K562 (cell line): Measurements from ENCODE around the gene SURF6. TPM values are rescaled to one million over a fixed set of nuclear protein-coding genes. Genes with fewer than 3 reads are reported as not detected.

ENCODE experiments used
- ATAC-seq: fragments of 200-7000 bp; cut with Tn5 transposase; 3 replicates; pipeline ENCODE4 v1.9.1; 2020; ENCODE audit warnings: moderate library complexity
- BruUV-seq: library from RNA; stranded (reverse); fragments of 400-500 nt; replicated peaks from 2 replicates; lab custom pipeline; 2021; lab: Mats Ljungman, UMichigan
- CTCF ChIA-PET: fragments of 300-600 bp; formaldehyde crosslinking; extraction: SDS; loops from one replicate; lab custom pipeline; 2021; ENCODE audit warnings: low intra/inter-chr PET ratio; lab: Yijun Ruan, JAX
- POLR2A ChIA-PET: fragments of 300-600, 350-650 bp; sonication (Branson Sonifier 250); formaldehyde crosslinking; extraction: SDS; loops from one replicate; lab custom pipeline; 2021; ENCODE audit warnings: antibody characterized with exemption, inconsistent platforms; lab: Yijun Ruan, JAX
- DNase-seq, 4 experiments: peaks; one replicate each; pipeline versions ENCODE4 v3.0.0 to v3.0.0-alpha.2; 2011 to 2018; ENCODE audit warnings: low spot score in 3 of 4, mixed read lengths in 3 of 4; ENCODE audit errors: extremely low read depth in 1 of 4
- FAIRE-seq: peaks from 2 replicates; lab custom pipeline; 2011; peaks lifted over from hg19 to GRCh38; lab: Jason Lieb, UNC
- H2AFZ ChIP-seq: 2 replicates; pipeline ENCODE4 v1.6.0; 2011; ENCODE audit warnings: low read depth, low read length, control low read depth, inconsistent platforms
- H3K27ac ChIP-seq: fragments of 200-600 bp; 3 replicates; pipeline ENCODE4 v1.8.0; 2011; ENCODE audit warnings: low read depth, mild to moderate bottlenecking, control low read depth, inconsistent platforms, low read length, moderate library complexity, mixed read lengths; ENCODE audit errors: extremely low read depth
- H3K27me3 ChIP-seq, 2 experiments: fragments of 300-600 bp in 1 of 2; 2 replicates in 1 of 2; 3 replicates in 1 of 2; pipeline versions ENCODE4 v1.6.0 to v1.8.0; 2011; ENCODE audit warnings: inconsistent platforms in 2 of 2, low read length in 2 of 2, mild to moderate bottlenecking in 1 of 2, mixed read lengths in 1 of 2, moderate library complexity in 1 of 2; ENCODE audit not compliant: control insufficient read depth in 2 of 2, insufficient read depth in 2 of 2
- H3K36me3 ChIP-seq: fragments of 300-600 bp; 3 replicates; pipeline ENCODE4 v1.8.0; 2011; ENCODE audit warnings: mild to moderate bottlenecking, low read length, inconsistent platforms; ENCODE audit not compliant: control insufficient read depth, insufficient read depth
- H3K4me1 ChIP-seq, 2 experiments: fragments of 200-600 bp in 1 of 2; replicated peaks in 1 of 2; 2 replicates in 1 of 2; 3 replicates in 1 of 2; pipeline versions ENCODE4 v1.5.1 to v1.8.0; 2011; ENCODE audit warnings: inconsistent platforms in 2 of 2, low read length in 2 of 2, mild to moderate bottlenecking in 1 of 2, mixed read lengths in 1 of 2, moderate library complexity in 1 of 2; ENCODE audit not compliant: control insufficient read depth in 2 of 2, insufficient read depth in 2 of 2
- H3K4me2 ChIP-seq: 2 replicates; pipeline ENCODE4 v1.6.1; 2011; ENCODE audit warnings: low read length, control low read depth, inconsistent platforms, mixed read lengths; ENCODE audit not compliant: insufficient read depth
- H3K4me3 ChIP-seq: fragments of 200-600 bp; sonication (generic), shearing (Covaris generic); 2 replicates; pipeline ENCODE4 v1.5.1; 2016; ENCODE audit warnings: control low read depth, inconsistent platforms
- H3K79me2 ChIP-seq: fragments of 200-600 bp; 3 replicates; pipeline ENCODE4 v1.8.0; 2011; ENCODE audit warnings: low read length, inconsistent platforms; ENCODE audit not compliant: control insufficient read depth, insufficient read depth
- H3K9ac ChIP-seq, 2 experiments: 2 replicates each; pipeline versions ENCODE4 v1.6.0 to v1.6.1; 2011; ENCODE audit warnings: low read depth in 2 of 2, low read length in 2 of 2, control low read depth in 1 of 2, inconsistent platforms in 1 of 2, mild to moderate bottlenecking in 1 of 2, mixed read lengths in 1 of 2; ENCODE audit not compliant: insufficient read depth in 1 of 2
- H3K9me1 ChIP-seq: one replicate; pipeline ENCODE4 v1.6.0; 2011; ENCODE audit warnings: inconsistent platforms, mild to moderate bottlenecking, low read length, moderate library complexity; ENCODE audit not compliant: control insufficient read depth, insufficient read depth
- H3K9me3 ChIP-seq: replicated peaks from 2 replicates; pipeline ENCODE4 v1.5.1; 2011; ENCODE audit warnings: low read depth, low read length, inconsistent platforms; ENCODE audit not compliant: control insufficient read depth, insufficient read depth
- H4K20me1 ChIP-seq: replicated peaks from 2 replicates; pipeline ENCODE4 v1.6.1; 2011; ENCODE audit warnings: low read length, inconsistent platforms, mixed read lengths; ENCODE audit not compliant: control insufficient read depth, insufficient read depth
- CBX3 ChIP-seq, 2 experiments: IDR thresholded peaks; 1 replicate in 1 of 2; 2 replicates in 1 of 2; pipeline ENCODE4 v1.6.1; 2012; ENCODE audit warnings: inconsistent platforms in 2 of 2, low read length in 2 of 2, borderline replicate concordance in 1 of 2, control low read depth in 1 of 2
- CHD1 ChIP-seq: fragments of 200-600 bp; sonication (generic); IDR thresholded peaks from one replicate; pipeline ENCODE4 v1.6.1; 2012; ENCODE audit warnings: mild to moderate bottlenecking, moderate library complexity, low read length, inconsistent platforms
- EP300 ChIP-seq: IDR thresholded peaks from 2 replicates; pipeline ENCODE4 v1.6.1; 2012; ENCODE audit warnings: low read length, improper control_type of control experiment
- GTF2F1 ChIP-seq: IDR thresholded peaks from 2 replicates; pipeline ENCODE4 v1.6.1; 2011; ENCODE audit warnings: low read depth, low read length, improper control_type of control experiment
- HOXB6 ChIP-seq: fragments of 250-450 bp; sonication (Bioruptor Pico); IDR thresholded peaks from 2 replicates; pipeline ENCODE4 v1.5.1; 2022; ENCODE audit warnings: mild to moderate bottlenecking, borderline replicate concordance
- MAFF ChIP-seq: IDR thresholded peaks from 2 replicates; pipeline ENCODE4 v1.6.1; 2012; ENCODE audit warnings: low read length, improper control_type of control experiment
- MAX ChIP-seq: sonication (generic); formaldehyde crosslinking; IDR thresholded peaks from 2 replicates; pipeline ENCODE4 v1.9.0; 2022; ENCODE audit warnings: mild to moderate bottlenecking, missing genetic modification reagents
- MAZ ChIP-seq, 2 experiments: fragments of 450-650 bp in 1 of 2; sonication (generic) in 1 of 2; formaldehyde crosslinking; IDR thresholded peaks in 1 of 2; conservative IDR thresholded peaks in 1 of 2; 2 replicates each; pipeline versions ENCODE4 v1.4.0 to v1.5.0; 2020; ENCODE audit warnings: mild to moderate bottlenecking in 1 of 2, missing genetic modification reagents in 1 of 2
- RB1 ChIP-seq: fragments of 450-650 bp; IDR thresholded peaks from 2 replicates; pipeline ENCODE4 v1.6.1; 2017; ENCODE audit warnings: low read depth, mild to moderate bottlenecking
- RBFOX2 ChIP-seq: fragments of 200-400 bp; formaldehyde crosslinking; IDR thresholded peaks from 2 replicates; pipeline ENCODE4 v1.6.1; 2017; ENCODE audit warnings: low read depth, mild to moderate bottlenecking, low read length, moderate library complexity
- RHOXF2B ChIP-seq: fragments of 250-450 bp; sonication (Bioruptor Pico); conservative IDR thresholded peaks from 2 replicates; pipeline ENCODE4 v1.5.1; 2021
- SIN3B ChIP-seq: fragments of 450-650 bp; IDR thresholded peaks from 2 replicates; pipeline ENCODE4 v1.6.1; 2017; ENCODE audit warnings: low read depth, mild to moderate bottlenecking, moderate library complexity
- TFAM ChIP-seq: fragments of 250-450 bp; sonication (Bioruptor Pico); conservative IDR thresholded peaks from 2 replicates; pipeline ENCODE4 v1.5.0; 2021; ENCODE audit warnings: mild to moderate bottlenecking, moderate library complexity
- ZNF124 ChIP-seq: sonication (generic); formaldehyde crosslinking; IDR thresholded peaks from 2 replicates; pipeline ENCODE4 v1.8.1; 2022; ENCODE audit warnings: missing genetic modification reagents
- ZNF24 ChIP-seq: fragments of 450-650 bp; IDR thresholded peaks from 2 replicates; pipeline ENCODE4 v1.6.1; 2016
- ZNF512 ChIP-seq: IDR thresholded peaks from 2 replicates; pipeline ENCODE4 v1.6.1; 2016; ENCODE audit warnings: missing genetic modification characterization, missing compliant biosample characterization
- ZNF586 ChIP-seq: fragments of 450-650 bp; formaldehyde crosslinking; conservative IDR thresholded peaks from 2 replicates; pipeline ENCODE4 v1.4.0; 2020; ENCODE audit warnings: mild to moderate bottlenecking, moderate library complexity
- ZNF764 ChIP-seq: fragments of 250-450 bp; sonication (Bioruptor Pico); IDR thresholded peaks from 2 replicates; pipeline ENCODE4 v1.4.0; 2020; ENCODE audit warnings: low read depth, mild to moderate bottlenecking, moderate library complexity
- WGBS: fragments of 100-300 bp; shearing (Covaris generic); methylation state at CpG from one replicate; pipeline ENCODE4 v1.1.6; 2016; ENCODE audit warnings: low coverage, mixed read lengths; ENCODE audit not compliant: insufficient coverage; ENCODE audit errors: missing lambda C conversion rate; 5-methylcytosine and 5-hydroxymethylcytosine counted together
- in situ Hi-C: fragments of 300-500 bp; cut with MboI; formaldehyde crosslinking; loops from 4 replicates; pipeline ENCODE4 v1.15.0; 2018; ENCODE audit warnings: inconsistent platforms, mixed read lengths
- intact Hi-C: fragments of 100-400 bp; cut with micrococcal nuclease; formaldehyde crosslinking; loops from 2 replicates; pipeline ENCODE4 v1.14.2; 2022
- polyA plus RNA-seq, 8 experiments: library from polyadenylated mRNA; depleted of rRNA in 4 of 8; stranded (reverse) in 5 of 8; unstranded in 3 of 8; fragments of >200 nt; fragmentation: Nextera tagmentation in 2 of 8; fragmentation: Illumina TruSeq in 1 of 8; extraction: Ambion mirVana in 2 of 8; extraction: Trizol in 1 of 8; gene quantifications; 2 replicates each; pipeline versions ENCODE4 v1.2.1 to v1.2.3, GENCODE V29; 2011 to 2014; ENCODE audit warnings: inconsistent platforms in 1 of 8, missing spikeins in 1 of 8
- total RNA-seq, 7 experiments: library from RNA; depleted of rRNA in 6 of 7; stranded (reverse); fragments of >200 nt in 6 of 7; fragmentation: Illumina TruSeq in 2 of 7; extraction: Trizol in 2 of 7; gene quantifications; 2 replicates each; pipeline versions ENCODE4 v1.2.1 to v1.2.3, GENCODE V29; 2011 to 2021; ENCODE audit warnings: low replicate concordance in 1 of 7
- TF ChIP-seq, protein P1 (sequence below): fragments of 250-450 bp; sonication (Bioruptor Pico); IDR thresholded peaks from 2 replicates; pipeline ENCODE4 v1.6.1; 2021; ENCODE audit warnings: mild to moderate bottlenecking
- TF ChIP-seq, protein P2 (sequence below): fragments of 450-650 bp; IDR thresholded peaks from 2 replicates; pipeline ENCODE4 v1.7.1; 2018; ENCODE audit warnings: mild to moderate bottlenecking, low read depth; ENCODE audit not compliant: partially characterized antibody

Gene SURF6
- total and polyA plus RNA-seq, 9 of the 15 experiments (the other 6 are each of a cell fraction or from before 2014, with no cell fraction given), result 1.4 to 68.3 (median 14.7) TPM

DNA sequence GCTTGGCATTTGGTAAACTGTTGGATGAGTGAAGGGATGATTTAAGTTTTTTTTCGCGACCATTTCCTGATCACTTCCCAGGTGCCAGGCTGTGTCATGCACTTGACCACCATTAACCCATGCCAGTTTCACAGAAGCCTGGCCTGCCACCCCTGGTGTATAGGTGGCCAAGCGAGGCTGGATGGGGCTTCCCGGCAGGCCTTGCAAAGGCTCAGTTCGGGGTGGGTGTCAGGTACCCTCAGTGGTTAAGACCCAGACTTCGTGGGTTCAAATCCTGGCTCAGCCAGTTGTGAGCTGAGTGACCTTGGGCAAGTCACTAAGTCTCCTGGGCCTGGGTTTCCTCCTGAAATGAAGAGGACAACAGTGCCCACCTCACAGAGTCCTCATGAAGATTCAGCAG, 9.6 kb upstream of the SURF6 start:
- H3K4me3 ChIP-seq, result no peak overlapping the region
- in situ Hi-C loops (no loop called here), intact Hi-C loops (no loop called here)
- H3K27ac ChIP-seq, result no peak overlapping the region
- peak overlapping the region in 1 of 2 experiments; percentile 73; a peak in 1 of 4 replicates for H3K9ac ChIP-seq
- no TSS peak for BruUV-seq
- ATAC-seq (no peak), FAIRE-seq (no peak), DNase-seq (no peak)
- H3K9me3 ChIP-seq, result no peaks in the 10 kb centered on the region
- ChIA-PET CTCF (no interaction called here), POLR2A (interaction anchor here (0.7 to 3.3 kb wide), 4 partner anchors 15 to 477 kb away, joined by 3 to 16 read pairs (median 4); no protein-coding TSS in a partner anchor)
- no peaks in the 10 kb centered on the region for H3K27me3 ChIP-seq
- TF ChIP-seq ZNF586 (CRISPR knock-in tag) (no peak), MAZ (CRISPR knock-in tag; conservative IDR thresholded peaks at IDR 0.05 in 1 of 2, IDR thresholded peaks at IDR 0.05 in 1 of 2) (no peak), RBFOX2 (no peak), CHD1 (no peak), ZNF124 (no peak), ZNF512 (tag) (no peak), RB1 (no peak), CBX3 (IDR thresholded peaks at IDR 0.05; ENCODE audit: borderline replicate concordance in 1 of 2, low read length in 2 of 2) (no peak), SIN3B (no peak), EP300 (no peak), ZNF24 (no peak), MAX (no peak), RHOXF2B (no peak), GTF2F1 (no peak), ZNF764 (no peak), TFAM (CRISPR knock-in tag) (no peak), MAFF (no peak), HOXB6 (no peak)
- TF ChIP-seq, protein P1, sequence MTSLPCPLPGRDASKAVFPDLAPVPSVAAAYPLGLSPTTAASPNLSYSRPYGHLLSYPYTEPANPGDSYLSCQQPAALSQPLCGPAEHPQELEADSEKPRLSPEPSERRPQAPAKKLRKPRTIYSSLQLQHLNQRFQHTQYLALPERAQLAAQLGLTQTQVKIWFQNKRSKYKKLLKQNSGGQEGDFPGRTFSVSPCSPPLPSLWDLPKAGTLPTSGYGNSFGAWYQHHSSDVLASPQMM (CRISPR knock-in tag), result no peak
- TF ChIP-seq, protein P2, sequence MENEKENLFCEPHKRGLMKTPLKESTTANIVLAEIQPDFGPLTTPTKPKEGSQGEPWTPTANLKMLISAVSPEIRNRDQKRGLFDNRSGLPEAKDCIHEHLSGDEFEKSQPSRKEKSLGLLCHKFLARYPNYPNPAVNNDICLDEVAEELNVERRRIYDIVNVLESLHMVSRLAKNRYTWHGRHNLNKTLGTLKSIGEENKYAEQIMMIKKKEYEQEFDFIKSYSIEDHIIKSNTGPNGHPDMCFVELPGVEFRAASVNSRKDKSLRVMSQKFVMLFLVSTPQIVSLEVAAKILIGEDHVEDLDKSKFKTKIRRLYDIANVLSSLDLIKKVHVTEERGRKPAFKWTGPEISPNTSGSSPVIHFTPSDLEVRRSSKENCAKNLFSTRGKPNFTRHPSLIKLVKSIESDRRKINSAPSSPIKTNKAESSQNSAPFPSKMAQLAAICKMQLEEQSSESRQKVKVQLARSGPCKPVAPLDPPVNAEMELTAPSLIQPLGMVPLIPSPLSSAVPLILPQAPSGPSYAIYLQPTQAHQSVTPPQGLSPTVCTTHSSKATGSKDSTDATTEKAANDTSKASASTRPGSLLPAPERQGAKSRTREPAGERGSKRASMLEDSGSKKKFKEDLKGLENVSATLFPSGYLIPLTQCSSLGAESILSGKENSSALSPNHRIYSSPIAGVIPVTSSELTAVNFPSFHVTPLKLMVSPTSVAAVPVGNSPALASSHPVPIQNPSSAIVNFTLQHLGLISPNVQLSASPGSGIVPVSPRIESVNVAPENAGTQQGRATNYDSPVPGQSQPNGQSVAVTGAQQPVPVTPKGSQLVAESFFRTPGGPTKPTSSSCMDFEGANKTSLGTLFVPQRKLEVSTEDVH, result no peak
- peaks cover 77% of the 10 kb centered on the region for H3K36me3 ChIP-seq
- H3K4me1 ChIP-seq, result peaks cover 16 to 47% of the 10 kb centered on the region in 2 experiments; a peak in 4 of 5 replicates
- H4K20me1 ChIP-seq, result peaks cover 17% of the 10 kb centered on the region
- peaks cover 53% of the 10 kb centered on the region for H3K79me2 ChIP-seq
- H3K4me2 ChIP-seq, result no peak overlapping the region
- WGBS, result 97% methylated on average over 4 of the region's 6 CpGs
- H3K9me1 ChIP-seq, result peaks cover 3% of the 10 kb centered on the region
- no peak overlapping the region for H2AFZ ChIP-seq
